K562 (cell line): ENCODE results near the gene PLEKHA5.

Experiments used
- RAD21 ChIP-seq, 2 experiments: fragments of 250-450 bp in 1 of 2; fragments of 450-650 bp in 1 of 2; sonication (Bioruptor Pico) in 1 of 2; formaldehyde crosslinking in 1 of 2; IDR thresholded peaks in 1 of 2; conservative IDR thresholded peaks in 1 of 2; 2 replicates each; pipeline versions ENCODE4 v1.4.0 to v1.8.0; 2020 to 2022; ENCODE audit warnings: mild to moderate bottlenecking in 2 of 2, moderate library complexity in 1 of 2
- SP1 ChIP-seq: sonication (generic); formaldehyde crosslinking; IDR thresholded peaks from 2 replicates; pipeline ENCODE4 v1.8.1; 2022; ENCODE audit warnings: mild to moderate bottlenecking, missing genetic modification reagents
- TAF1 ChIP-seq: IDR thresholded peaks from 2 replicates; pipeline ENCODE4 v1.6.1; 2011; ENCODE audit warnings: mild to moderate bottlenecking, low read length, moderate library complexity; ENCODE audit not compliant: insufficient read depth, control insufficient read depth, severe bottlenecking; ENCODE audit errors: extremely low read depth
- TF ChIP-seq, protein P1 (sequence below), 3 experiments: IDR thresholded peaks in 2 of 3; conservative IDR thresholded peaks in 1 of 3; 2 replicates each; pipeline ENCODE4 v1.5.1; 2011 to 2012; ENCODE audit warnings: low read length in 3 of 3, mild to moderate bottlenecking in 3 of 3, control low read depth in 2 of 3, improper control_type of control experiment in 1 of 3, inconsistent platforms in 1 of 3, low read depth in 1 of 3, mixed read lengths in 1 of 3, moderate library complexity in 1 of 3; ENCODE audit not compliant: insufficient read depth in 2 of 3
- TF ChIP-seq, protein P2 (sequence below): sonication (generic); formaldehyde crosslinking; IDR thresholded peaks from 2 replicates; pipeline ENCODE4 v1.8.0; 2022; ENCODE audit warnings: missing genetic modification reagents, mild to moderate bottlenecking, borderline replicate concordance

GRCh38 chr12:19404242-19404880, 274.8 kb downstream of the PLEKHA5 start:
- TF ChIP-seq TAF1 (no peak), SP1 (CRISPR knock-in tag) (no peak), RAD21 (CRISPR knock-in tag; conservative IDR thresholded peaks at IDR 0.05 in 1 of 2, IDR thresholded peaks at IDR 0.05 in 1 of 2) (no peak)
- TF ChIP-seq, protein P1, sequence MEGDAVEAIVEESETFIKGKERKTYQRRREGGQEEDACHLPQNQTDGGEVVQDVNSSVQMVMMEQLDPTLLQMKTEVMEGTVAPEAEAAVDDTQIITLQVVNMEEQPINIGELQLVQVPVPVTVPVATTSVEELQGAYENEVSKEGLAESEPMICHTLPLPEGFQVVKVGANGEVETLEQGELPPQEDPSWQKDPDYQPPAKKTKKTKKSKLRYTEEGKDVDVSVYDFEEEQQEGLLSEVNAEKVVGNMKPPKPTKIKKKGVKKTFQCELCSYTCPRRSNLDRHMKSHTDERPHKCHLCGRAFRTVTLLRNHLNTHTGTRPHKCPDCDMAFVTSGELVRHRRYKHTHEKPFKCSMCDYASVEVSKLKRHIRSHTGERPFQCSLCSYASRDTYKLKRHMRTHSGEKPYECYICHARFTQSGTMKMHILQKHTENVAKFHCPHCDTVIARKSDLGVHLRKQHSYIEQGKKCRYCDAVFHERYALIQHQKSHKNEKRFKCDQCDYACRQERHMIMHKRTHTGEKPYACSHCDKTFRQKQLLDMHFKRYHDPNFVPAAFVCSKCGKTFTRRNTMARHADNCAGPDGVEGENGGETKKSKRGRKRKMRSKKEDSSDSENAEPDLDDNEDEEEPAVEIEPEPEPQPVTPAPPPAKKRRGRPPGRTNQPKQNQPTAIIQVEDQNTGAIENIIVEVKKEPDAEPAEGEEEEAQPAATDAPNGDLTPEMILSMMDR (IDR thresholded peaks at IDR 0.05 in 2 of 3, conservative IDR thresholded peaks at IDR 0.05 in 1 of 3; ENCODE audit: insufficient read depth in 2 of 3, low read depth in 1 of 3, low read length in 3 of 3): no peak
- TF ChIP-seq, protein P2, sequence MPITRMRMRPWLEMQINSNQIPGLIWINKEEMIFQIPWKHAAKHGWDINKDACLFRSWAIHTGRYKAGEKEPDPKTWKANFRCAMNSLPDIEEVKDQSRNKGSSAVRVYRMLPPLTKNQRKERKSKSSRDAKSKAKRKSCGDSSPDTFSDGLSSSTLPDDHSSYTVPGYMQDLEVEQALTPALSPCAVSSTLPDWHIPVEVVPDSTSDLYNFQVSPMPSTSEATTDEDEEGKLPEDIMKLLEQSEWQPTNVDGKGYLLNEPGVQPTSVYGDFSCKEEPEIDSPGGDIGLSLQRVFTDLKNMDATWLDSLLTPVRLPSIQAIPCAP (CRISPR knock-in tag): no peak
